NB4 (cell line): ENCODE results near the gene DTX3L.

Experiments used
- CTCF ChIP-seq: IDR thresholded peaks from one replicate; pipeline ENCODE4 v1.5.1; 2012; ENCODE audit warnings: low read depth, low read length
- MAX ChIP-seq: IDR thresholded peaks from 2 replicates; pipeline ENCODE4 v1.6.1; 2011; ENCODE audit warnings: low read depth, low read length
- POLR2A ChIP-seq: IDR thresholded peaks from 2 replicates; pipeline ENCODE4 v1.6.1; 2011; ENCODE audit warnings: mild to moderate bottlenecking; ENCODE audit not compliant: insufficient read length; ENCODE audit errors: extremely low read depth

- no peak for TF ChIP-seq CTCF
- TF ChIP-seq POLR2A, result no peak
- TF ChIP-seq MAX, result no peak
Measured at GRCh38 chr3:122548076-122548475, 16.1 kb upstream of the DTX3L start.
